ENCODE measurements around the gene SUSD3. TPM values are rescaled to one million over a fixed set of nuclear protein-coding genes. Genes with fewer than 3 reads are reported as not detected.

SUSD3 gene
- total and polyA plus RNA-seq, 2 of the 4 experiments (the other 2 are of a cell fraction) = 0.54 to 1.5 TPM

- peak overlapping the region; percentile 77 for H3K4me2 ChIP-seq (ENCODE audit: low read depth, low read length)
- no peaks in the 10 kb centered on the region for H3K27me3 ChIP-seq (ENCODE audit: control insufficient read depth, insufficient read depth, low read length)
- intact Hi-C loops (cut with micrococcal nuclease) = loop anchor here (2.0 to 10.0 kb wide), 2 partner anchors 94 to 358 kb away; partner anchors contain the start of genes FAM120A and FAM120AOS
- H2AFZ ChIP-seq (replicated peaks; ENCODE audit: low read length, poor library complexity) = peak overlapping the region; percentile 84
- H3K4me3 ChIP-seq (ENCODE audit: insufficient read depth, low read depth, low read length) = peak overlapping the region; percentile 87
- H2AK5ac ChIP-seq (ENCODE audit: low read depth, low read length) = peak overlapping the region; percentile 85
- ChIA-PET CTCF (no interaction called here), POLR2A (ENCODE audit: unreplicated experiment) (no interaction called here)
- ATAC-seq (ENCODE audit: low read depth) = no peak
- peak overlapping the region; percentile 94 for H4K91ac ChIP-seq (ENCODE audit: insufficient read depth, low read depth, low read length)
- H3K9me1 ChIP-seq (ENCODE audit: insufficient read depth, low read length) = peaks cover 20% of the 10 kb centered on the region
- H4K20me1 ChIP-seq (ENCODE audit: insufficient read depth, low read length) = peaks cover 18% of the 10 kb centered on the region
- peak overlapping the region; percentile 96 for H3K4ac ChIP-seq (ENCODE audit: low read depth, low read length)
- peak overlapping the region; percentile 10 for H4K5ac ChIP-seq (ENCODE audit: low read depth, low read length)
- dilution Hi-C loops (cut with HindIII; ENCODE audit: low sequenced_read_pairs, unreplicated experiment) = no loop called here
- WGBS, 2 experiments (ENCODE audit: extremely low coverage in 2 of 2, insufficient read length in 1 of 2) = no CpG with 5 or more reads among the region's 16 CpGs
- H2BK120ac ChIP-seq (ENCODE audit: low read depth, low read length) = peak overlapping the region; percentile 40
- H2BK15ac ChIP-seq (ENCODE audit: low read depth, low read length) = peak overlapping the region; percentile 37; the same call in 1 of the 3 replicates
- H2BK20ac ChIP-seq (ENCODE audit: low read depth, low read length) = peak overlapping the region; percentile 91
- peak overlapping the region; percentile 96 for H2AK9ac ChIP-seq (replicated peaks; ENCODE audit: low read depth, low read length, poor library complexity)
- peaks cover 24 to 36% of the 10 kb centered on the region in 2 experiments; a peak in 3 of 4 replicates for H3K79me1 ChIP-seq (ENCODE audit: low read depth in 1 of 2, low read length in 2 of 2)
- 0 out of 2 replicates have a peak overlapping the region, but pooled peaks have one; percentile 47 for H3K18ac ChIP-seq (ENCODE audit: low read depth, low read length)
- TF ChIP-seq NFE2L2 (IDR thresholded peaks at IDR 0.05; ENCODE audit: low read depth, low read length) (no peak), SMC3 (IDR thresholded peaks at IDR 0.05; ENCODE audit: low read depth, low read length) (no peak), CTCF (conservative IDR thresholded peaks at IDR 0.05; ENCODE audit: low read depth, low read length) (no peak), MAZ (IDR thresholded peaks at IDR 0.05; ENCODE audit: borderline replicate concordance, low read depth, low read length) (no peak)
- peak overlapping the region; percentile 54; the same call in 1 of the 2 replicates for H3K56ac ChIP-seq (ENCODE audit: extremely low read depth, insufficient read depth, low read length)
- no peak for DNase-seq
- H3K27ac ChIP-seq (ENCODE audit: insufficient read depth, low read length) = peak overlapping the region; percentile 98
- H3K4me1 ChIP-seq (ENCODE audit: control insufficient read depth, insufficient read depth, low read length) = peaks cover 29% of the 10 kb centered on the region
- H2BK5ac ChIP-seq (ENCODE audit: low read depth, low read length, poor library complexity, severe bottlenecking) = peak overlapping the region; percentile 95
- in situ Hi-C loops (cut with MboI; ENCODE audit: low sequenced_read_pairs) = no loop called here
- peak overlapping the region; percentile 73 for H3K23ac ChIP-seq (ENCODE audit: low read depth, low read length)
- H3K14ac ChIP-seq (replicated peaks; ENCODE audit: low read depth, low read length) = peak overlapping the region; percentile 29; the same call in 1 of the 2 replicates
- no peaks in the 10 kb centered on the region for H3K36me3 ChIP-seq (ENCODE audit: control insufficient read depth, insufficient read depth, low read length)
- peak overlapping the region; percentile 65 for H3K9ac ChIP-seq (ENCODE audit: low read depth, low read length)
- peak overlapping the region; percentile 10 to 65; a peak in 2 of 4 replicates for H4K8ac ChIP-seq (ENCODE audit: low read depth in 2 of 2, low read length in 2 of 2)
- BruUV-seq (replicated peaks) = no TSS peak
- H3K9me3 ChIP-seq (ENCODE audit: control insufficient read depth, insufficient read depth, low read length) = no peaks in the 10 kb centered on the region
Measured at GRCh38 chr9:93096811-93097382, 38.4 kb downstream of the SUSD3 start.
